H54 (cell line): ENCODE results near the gene AATK.
"Not testable (repeated sequence)": the region's sequence is repeated elsewhere in the genome, so short reads cannot be mapped to it uniquely, and the experiment has no call there.

Source experiments
- DNase-seq: peaks from one replicate; pipeline ENCODE4 v3.0.0; 2011; ENCODE audit warnings: low spot score, mixed read lengths; ENCODE audit not compliant: insufficient read length
- FAIRE-seq: peaks from 3 replicates; lab custom pipeline; 2011; peaks lifted over from hg19 to GRCh38; lab: Jason Lieb, UNC
- POLR2A ChIP-seq: IDR thresholded peaks from 2 replicates; pipeline ENCODE4 v1.6.1; 2011; ENCODE audit warnings: low read depth, mild to moderate bottlenecking, low read length

The AATK gene

GRCh38 chr17:81157848-81158687 is 8.0 kb downstream of the AATK start:
- no peak for TF ChIP-seq POLR2A
- FAIRE-seq (no peak), DNase-seq (no peak)

GRCh38 chr17:81156866-81157805 is 8.9 kb downstream of the AATK start:
- TF ChIP-seq POLR2A: no peak
- FAIRE-seq (no peak), DNase-seq (no peak)

GRCh38 chr17:81154961-81155360 is 11.1 kb downstream of the AATK start:
- FAIRE-seq (no peak), DNase-seq (no peak)
- no peak for TF ChIP-seq POLR2A

- FAIRE-seq, DNase-seq: not testable (repeated sequence)
Measured at GRCh38 chr17:81154016-81154415, 12.0 kb downstream of the AATK start.

GRCh38 chr17:81153340-81153803 is 12.6 kb downstream of the AATK start:
- FAIRE-seq (no peak), DNase-seq (peak; percentile 68)
- no peak for TF ChIP-seq POLR2A

GRCh38 chr17:81152288-81152828 is 13.7 kb downstream of the AATK start:
- DNase-seq (no peak), FAIRE-seq (no peak)
- TF ChIP-seq POLR2A: no peak

GRCh38 chr17:81151278-81151677 is 14.7 kb downstream of the AATK start:
- no peak for TF ChIP-seq POLR2A
- DNase-seq (no peak), FAIRE-seq (no peak)

GRCh38 chr17:81150377-81151077 is 15.5 kb downstream of the AATK start:
- no peak for DNase-seq
- no peak for FAIRE-seq
- TF ChIP-seq POLR2A: no peak

GRCh38 chr17:81148986-81149533 is 17.0 kb downstream of the AATK start:
- FAIRE-seq: no peak
- TF ChIP-seq POLR2A: no peak

GRCh38 chr17:81148571-81148970 is 17.4 kb downstream of the AATK start:
- no peak for DNase-seq
- no peak for FAIRE-seq
- TF ChIP-seq POLR2A: no peak

More at GRCh38 chr17:81148986-81149533, 17.0 kb downstream of the AATK start:
- DNase-seq: no peak

GRCh38 chr17:81147701-81148100 is 18.3 kb downstream of the AATK start:
- no peak for TF ChIP-seq POLR2A
- DNase-seq: no peak
- no peak for FAIRE-seq

- DNase-seq, FAIRE-seq: not testable (repeated sequence)
Measured at GRCh38 chr17:81146208-81146607, 19.8 kb downstream of the AATK start.

- FAIRE-seq: no peak
- no peak for DNase-seq
- no peak for TF ChIP-seq POLR2A
Measured at GRCh38 chr17:81144423-81144781, 21.6 kb downstream of the AATK start.
